Measurements from ENCODE around the gene PRSS1.
"Not testable (repeated sequence)": the region's sequence is repeated elsewhere in the genome, so short reads cannot be mapped to it uniquely, and the experiment has no call there.

Gene PRSS1

GRCh38 chr7:142759433-142759832 is 10.2 kb downstream of the PRSS1 start:
- TF ChIP-seq REST (IDR thresholded peaks at IDR 0.05; ENCODE audit: insufficient replicate concordance, low read depth) (no peak), GABPA (IDR thresholded peaks at IDR 0.05; ENCODE audit: low read depth) (no peak), POLR2AphosphoS5 (IDR thresholded peaks at IDR 0.05; ENCODE audit: low read depth) (no peak), SPI1 (IDR thresholded peaks at IDR 0.05; ENCODE audit: borderline replicate concordance, low read depth) (no peak)
- TF ChIP-seq, protein P1, sequence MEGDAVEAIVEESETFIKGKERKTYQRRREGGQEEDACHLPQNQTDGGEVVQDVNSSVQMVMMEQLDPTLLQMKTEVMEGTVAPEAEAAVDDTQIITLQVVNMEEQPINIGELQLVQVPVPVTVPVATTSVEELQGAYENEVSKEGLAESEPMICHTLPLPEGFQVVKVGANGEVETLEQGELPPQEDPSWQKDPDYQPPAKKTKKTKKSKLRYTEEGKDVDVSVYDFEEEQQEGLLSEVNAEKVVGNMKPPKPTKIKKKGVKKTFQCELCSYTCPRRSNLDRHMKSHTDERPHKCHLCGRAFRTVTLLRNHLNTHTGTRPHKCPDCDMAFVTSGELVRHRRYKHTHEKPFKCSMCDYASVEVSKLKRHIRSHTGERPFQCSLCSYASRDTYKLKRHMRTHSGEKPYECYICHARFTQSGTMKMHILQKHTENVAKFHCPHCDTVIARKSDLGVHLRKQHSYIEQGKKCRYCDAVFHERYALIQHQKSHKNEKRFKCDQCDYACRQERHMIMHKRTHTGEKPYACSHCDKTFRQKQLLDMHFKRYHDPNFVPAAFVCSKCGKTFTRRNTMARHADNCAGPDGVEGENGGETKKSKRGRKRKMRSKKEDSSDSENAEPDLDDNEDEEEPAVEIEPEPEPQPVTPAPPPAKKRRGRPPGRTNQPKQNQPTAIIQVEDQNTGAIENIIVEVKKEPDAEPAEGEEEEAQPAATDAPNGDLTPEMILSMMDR (IDR thresholded peaks at IDR 0.05; ENCODE audit: insufficient read depth, low read length) = no peak
- no peak for DNase-seq (ENCODE audit: low read depth in 1 of 2, low spot score in 1 of 2)

DNA sequence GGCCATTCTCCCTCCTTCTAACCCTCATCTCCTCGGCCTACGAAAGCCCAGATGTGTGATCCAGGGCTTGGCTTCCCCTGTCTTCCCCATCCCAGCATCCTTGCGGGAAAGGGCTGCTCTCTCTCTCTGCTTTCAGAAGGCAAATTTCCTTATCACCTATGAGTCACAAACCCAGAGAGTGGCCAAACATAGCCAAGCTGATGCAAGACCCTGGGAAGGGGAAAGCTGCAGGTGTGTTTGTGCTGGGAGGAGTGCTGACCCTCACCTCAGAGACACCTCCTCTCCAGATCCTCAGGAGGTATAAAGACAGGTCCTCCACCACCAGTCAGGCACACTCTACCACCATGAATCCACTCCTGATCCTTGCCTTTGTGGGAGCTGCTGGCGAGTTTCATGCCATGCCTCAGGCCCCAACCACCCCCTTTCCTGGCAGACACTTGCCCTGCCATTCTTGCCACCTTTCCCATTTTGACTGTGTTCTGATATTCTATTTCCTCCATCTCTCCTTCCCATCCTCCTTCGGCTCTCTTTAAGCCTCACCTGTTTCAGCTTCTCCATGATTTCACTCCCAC is 10.9 kb downstream of the PRSS1 start:
- TF ChIP-seq, protein P1 (IDR thresholded peaks at IDR 0.05; ENCODE audit: insufficient read depth, low read length) = no peak
- TF ChIP-seq POLR2AphosphoS5 (IDR thresholded peaks at IDR 0.05; ENCODE audit: low read depth) (no peak), GABPA (IDR thresholded peaks at IDR 0.05; ENCODE audit: low read depth) (no peak), REST (IDR thresholded peaks at IDR 0.05; ENCODE audit: insufficient replicate concordance, low read depth) (no peak), SPI1 (IDR thresholded peaks at IDR 0.05; ENCODE audit: borderline replicate concordance, low read depth) (no peak)
- no peak overlapping the region for H3K27ac ChIP-seq (replicated peaks)
- no peak overlapping the region for H3K4me3 ChIP-seq (replicated peaks; ENCODE audit: insufficient read depth, low read length)
- no peak for DNase-seq (ENCODE audit: low read depth in 1 of 2, low spot score in 1 of 2)
- no peaks in the 10 kb centered on the region for H3K27me3 ChIP-seq (ENCODE audit: insufficient read depth, poor library complexity, severe bottlenecking)

More at GRCh38 chr7:142759433-142759832, 10.2 kb downstream of the PRSS1 start:
- H3K27ac ChIP-seq (replicated peaks) = no peak overlapping the region
- H3K4me3 ChIP-seq (replicated peaks; ENCODE audit: insufficient read depth, low read length) = no peak overlapping the region
- no peaks in the 10 kb centered on the region for H3K27me3 ChIP-seq (ENCODE audit: insufficient read depth, poor library complexity, severe bottlenecking)

GRCh38 chr7:142761606-142762005 is 12.3 kb downstream of the PRSS1 start:
- not testable (repeated sequence) for H3K4me3 ChIP-seq (replicated peaks; ENCODE audit: insufficient read depth, low read length); DNase-seq (ENCODE audit: low read depth in 1 of 2, low spot score in 1 of 2); H3K27me3 ChIP-seq (ENCODE audit: insufficient read depth, poor library complexity, severe bottlenecking); H3K27ac ChIP-seq (replicated peaks)

GRCh38 chr7:142762104-142762503 is 12.8 kb downstream of the PRSS1 start:
- TF ChIP-seq, protein P1 (IDR thresholded peaks at IDR 0.05; ENCODE audit: insufficient read depth, low read length) = no peak
- TF ChIP-seq GABPA (IDR thresholded peaks at IDR 0.05; ENCODE audit: low read depth) (no peak), REST (IDR thresholded peaks at IDR 0.05; ENCODE audit: insufficient replicate concordance, low read depth) (no peak), POLR2AphosphoS5 (IDR thresholded peaks at IDR 0.05; ENCODE audit: low read depth) (no peak), SPI1 (IDR thresholded peaks at IDR 0.05; ENCODE audit: borderline replicate concordance, low read depth) (no peak)
- Histone ChIP-seq H3K4me3 (replicated peaks; ENCODE audit: insufficient read depth, low read length) (no peak overlapping the region), H3K27me3 (ENCODE audit: insufficient read depth, poor library complexity, severe bottlenecking) (no peaks in the 10 kb centered on the region), H3K27ac (replicated peaks) (no peak overlapping the region)
- no peak for DNase-seq (ENCODE audit: low read depth in 1 of 2, low spot score in 1 of 2)

Measured in HL-60 (cell line).